Right cardiac atrium (tissue), 5 donors: Measurements from ENCODE around the gene SFT2D2. TPM values are rescaled to one million over a fixed set of nuclear protein-coding genes. Genes with fewer than 3 reads are reported as not detected.

ENCODE experiments used
- ATAC-seq, 2 donors: fragments of 200-7000 bp; cut with Tn5 transposase; one replicate each; pipeline versions ENCODE4 v1.8.0 to v1.9.1; 2020; ENCODE audit warnings: moderate library complexity in 2 of 2, mild to moderate bottlenecking in 1 of 2
- DNase-seq, 3 donors: peaks; one replicate each; pipeline ENCODE4 v3.0.0-alpha.2; 2020
- H3K27ac ChIP-seq: one replicate; pipeline ENCODE4 v1.5.1; 2013; ENCODE audit warnings: mild to moderate bottlenecking, low read length, control low read depth, moderate library complexity
- H3K27me3 ChIP-seq: one replicate; pipeline ENCODE4 v1.6.1; 2013; ENCODE audit not compliant: control insufficient read depth, insufficient read depth
- H3K4me1 ChIP-seq: one replicate; pipeline ENCODE4 v1.6.1; 2013; ENCODE audit warnings: low read length; ENCODE audit not compliant: control insufficient read depth, insufficient read depth
- H3K4me3 ChIP-seq: one replicate; pipeline ENCODE4 v1.5.1; 2013; ENCODE audit warnings: low read length, control low read depth
- H3K9me3 ChIP-seq: one replicate; pipeline ENCODE4 v1.6.1; 2013; ENCODE audit warnings: low read length; ENCODE audit not compliant: control insufficient read depth
- WGBS: extraction: QIAGEN DNeasy Blood & Tissue Kit; methylation state at CpG from one replicate; pipeline ENCODE4 v1.1.7; 2013; 5-methylcytosine and 5-hydroxymethylcytosine counted together
- intact Hi-C, 4 donors: fragments of 100-400 bp; cut with DNase I; formaldehyde crosslinking; loops; one replicate each; pipeline versions ENCODE4 v1.11.0 to v1.14.0; 2022 to 2023
- polyA plus RNA-seq: library from polyadenylated mRNA; stranded (reverse); fragments of 200-250 nt; gene quantifications from one replicate; pipeline ENCODE4 v1.2.3, GENCODE V29; 2013
- total RNA-seq, 4 donors: library from RNA; stranded (reverse); fragmentation: NEBNext Ultra II Directional; extraction: Animal tissue kit (Norgen Biotek cat#: 25700); gene quantifications; one replicate each; pipeline ENCODE4 v1.2.1, GENCODE V29; 2021
- donor health status: healthy with polysubstance abuse.
- donor health status: DM: no; HTN: yes; CAD: no.
- donor health status: DM: no; HTN: no; CAD: no.
- donor health status: DM: no; HTN: yes; CAD: no; lungs with severe emphysema.
- donor health status: DM: yes; HTN: yes; CAD: no.

The SFT2D2 gene
- total and polyA plus RNA-seq, 5 donors = 4.6 to 29.5 (median 22.5) TPM

DNA sequence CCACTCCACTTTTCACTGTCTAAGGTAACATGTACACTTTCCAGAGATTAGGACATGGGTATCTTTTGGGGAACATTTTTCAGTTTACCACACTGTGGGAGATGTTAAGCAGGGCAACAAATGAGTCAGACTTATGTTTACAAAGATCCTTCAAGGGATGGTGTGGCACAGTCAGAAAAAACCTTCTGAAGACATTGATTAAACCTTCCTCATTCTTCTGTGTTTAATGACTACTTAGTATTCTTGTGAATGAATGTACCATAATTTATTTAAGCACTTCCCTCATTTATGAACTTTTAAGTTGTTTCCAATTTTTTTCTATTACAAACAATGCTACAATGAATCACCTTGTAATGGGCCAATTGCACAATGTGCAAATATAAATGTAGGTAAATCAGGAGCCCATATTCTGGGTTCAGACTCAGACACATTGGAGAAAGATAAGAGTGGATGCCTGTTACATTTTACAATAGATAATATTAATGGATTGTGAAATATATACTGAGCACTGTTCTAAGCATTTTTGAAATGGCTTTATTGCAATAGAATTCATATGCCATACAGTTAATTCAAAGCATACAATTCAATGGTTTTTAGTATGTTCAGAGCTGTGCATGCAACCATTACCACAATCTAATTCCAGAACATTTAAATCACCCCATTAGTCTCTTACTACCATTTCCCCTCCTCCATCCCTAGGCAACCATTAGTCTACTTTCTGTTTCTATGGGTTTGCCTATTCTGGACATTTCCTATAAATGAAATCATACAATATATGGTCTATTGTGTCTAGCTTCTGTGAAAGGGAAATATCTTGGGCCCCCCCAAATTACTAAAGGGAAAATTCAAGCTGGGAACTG lies 1.9 kb upstream of the SFT2D2 start:
- ATAC-seq (no peak), DNase-seq (no peak)
- no peak overlapping the region for H3K27ac ChIP-seq
- no peaks in the 10 kb centered on the region for H3K9me3 ChIP-seq
- H3K4me3 ChIP-seq = no peak overlapping the region
- H3K27me3 ChIP-seq = no peaks in the 10 kb centered on the region
- peaks cover 1% of the 10 kb centered on the region for H3K4me1 ChIP-seq
- intact Hi-C loops = no loop called here

DNA sequence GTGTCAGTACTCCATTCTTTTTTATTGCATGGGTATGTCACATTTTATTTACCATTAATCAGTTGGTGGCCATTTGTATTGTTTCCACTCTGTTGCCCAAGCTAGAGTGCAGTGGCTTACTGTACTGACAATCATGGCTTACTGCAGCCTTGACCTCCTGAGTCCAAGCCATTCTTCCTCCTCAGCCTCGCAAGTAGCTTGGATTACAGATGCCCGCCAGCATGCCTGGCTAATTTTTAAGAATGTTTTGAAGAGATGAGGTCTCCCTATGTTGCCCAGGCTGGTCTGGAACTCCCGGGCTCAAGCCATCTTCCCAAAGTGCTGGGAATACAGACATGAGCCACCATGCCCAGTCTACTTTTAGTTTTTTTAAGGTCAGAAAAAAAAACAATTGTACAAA lies 813 bp upstream of the SFT2D2 start:
- ATAC-seq (no peak), DNase-seq (no peak)
- peak overlapping the region; percentile 87 for H3K4me3 ChIP-seq
- H3K9me3 ChIP-seq = no peaks in the 10 kb centered on the region
- no peaks in the 10 kb centered on the region for H3K27me3 ChIP-seq
- peaks cover 6% of the 10 kb centered on the region for H3K4me1 ChIP-seq
- intact Hi-C loops = no loop called here
- WGBS = 98% methylated on average over 3 of the region's 3 CpGs
- H3K27ac ChIP-seq = no peak overlapping the region

DNA sequence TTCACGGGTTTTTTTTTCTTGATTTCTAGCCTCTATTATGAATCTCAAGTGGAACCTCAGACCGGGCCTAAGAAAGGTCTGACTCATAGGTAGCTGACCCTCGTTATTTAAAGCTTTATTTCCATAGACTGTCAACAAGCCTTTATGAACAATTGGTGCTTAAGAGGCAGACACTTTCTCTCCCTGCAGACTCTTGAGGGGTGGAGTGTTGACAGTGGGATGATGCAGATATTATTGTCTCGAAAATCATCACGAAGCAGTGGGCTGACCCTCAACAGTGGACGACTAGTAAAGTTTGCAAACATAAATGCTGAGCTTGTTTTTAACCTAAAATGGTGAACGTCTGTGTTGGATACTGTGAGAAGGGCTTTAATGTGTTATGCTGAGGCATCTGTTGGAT lies 1.8 kb downstream of the SFT2D2 start:
- Histone ChIP-seq H3K4me3 (peak overlapping the region; percentile 87), H3K4me1 (peaks cover 9% of the 10 kb centered on the region), H3K27ac (no peak overlapping the region), H3K27me3 (no peaks in the 10 kb centered on the region), H3K9me3 (no peaks in the 10 kb centered on the region)
- WGBS = 44% methylated on average over 7 of the region's 7 CpGs
- DNase-seq = no peak
- no peak for ATAC-seq
- intact Hi-C loops = no loop called here

DNA sequence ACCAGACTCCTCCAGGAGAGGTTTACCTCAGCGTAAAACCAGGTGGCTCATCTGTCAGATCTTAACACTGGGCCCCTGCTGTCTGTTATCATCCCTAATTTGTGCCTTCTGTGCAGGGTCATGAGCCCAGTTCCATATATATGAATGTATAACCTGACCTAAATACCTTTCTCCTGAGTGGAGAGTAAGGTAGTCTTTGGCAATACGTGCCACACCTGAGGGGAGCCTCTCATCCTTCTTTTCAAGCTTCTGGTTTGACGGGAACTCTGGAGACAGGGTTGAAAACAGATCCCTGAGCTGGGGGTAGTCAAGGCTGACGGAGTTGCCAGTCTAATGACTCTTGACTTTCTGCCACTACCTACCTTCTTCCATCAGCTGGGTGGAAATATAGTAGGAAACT lies 4.1 kb downstream of the SFT2D2 start:
- WGBS = 98% methylated on average over 4 of the region's 4 CpGs
- H3K4me3 ChIP-seq = no peak overlapping the region
- peaks cover 11% of the 10 kb centered on the region for H3K4me1 ChIP-seq
- H3K27ac ChIP-seq = no peak overlapping the region
- DNase-seq (no peak), ATAC-seq (no peak)
- intact Hi-C loops = no loop called here
- H3K9me3 ChIP-seq = no peaks in the 10 kb centered on the region
- H3K27me3 ChIP-seq = no peaks in the 10 kb centered on the region

DNA sequence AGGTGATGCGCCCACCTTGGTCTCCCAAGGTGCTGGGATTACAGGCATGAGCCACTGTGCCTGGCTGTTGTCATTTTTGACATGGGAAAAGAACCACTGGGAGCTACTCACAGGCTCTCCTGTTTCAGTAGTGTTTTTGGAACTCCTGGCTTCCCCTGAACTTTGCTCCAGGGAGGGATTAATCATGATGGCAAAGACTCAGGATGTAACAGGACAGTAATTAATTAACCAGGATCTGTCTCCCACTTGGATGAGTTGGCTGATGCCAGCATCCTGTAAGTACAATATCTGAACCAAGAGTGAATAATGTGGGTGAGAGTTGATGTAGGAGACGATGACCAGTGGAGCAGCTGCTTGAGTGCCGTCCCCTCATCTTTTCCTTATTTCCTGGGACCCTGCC lies 4.9 kb downstream of the SFT2D2 start:
- Histone ChIP-seq H3K4me3 (no peak overlapping the region), H3K9me3 (no peaks in the 10 kb centered on the region), H3K27me3 (no peaks in the 10 kb centered on the region), H3K27ac (no peak overlapping the region), H3K4me1 (peaks cover 15% of the 10 kb centered on the region)
- DNase-seq = no peak
- WGBS = 96% methylated on average over 3 of the region's 3 CpGs
- intact Hi-C loops = no loop called here
- ATAC-seq = no peak

DNA sequence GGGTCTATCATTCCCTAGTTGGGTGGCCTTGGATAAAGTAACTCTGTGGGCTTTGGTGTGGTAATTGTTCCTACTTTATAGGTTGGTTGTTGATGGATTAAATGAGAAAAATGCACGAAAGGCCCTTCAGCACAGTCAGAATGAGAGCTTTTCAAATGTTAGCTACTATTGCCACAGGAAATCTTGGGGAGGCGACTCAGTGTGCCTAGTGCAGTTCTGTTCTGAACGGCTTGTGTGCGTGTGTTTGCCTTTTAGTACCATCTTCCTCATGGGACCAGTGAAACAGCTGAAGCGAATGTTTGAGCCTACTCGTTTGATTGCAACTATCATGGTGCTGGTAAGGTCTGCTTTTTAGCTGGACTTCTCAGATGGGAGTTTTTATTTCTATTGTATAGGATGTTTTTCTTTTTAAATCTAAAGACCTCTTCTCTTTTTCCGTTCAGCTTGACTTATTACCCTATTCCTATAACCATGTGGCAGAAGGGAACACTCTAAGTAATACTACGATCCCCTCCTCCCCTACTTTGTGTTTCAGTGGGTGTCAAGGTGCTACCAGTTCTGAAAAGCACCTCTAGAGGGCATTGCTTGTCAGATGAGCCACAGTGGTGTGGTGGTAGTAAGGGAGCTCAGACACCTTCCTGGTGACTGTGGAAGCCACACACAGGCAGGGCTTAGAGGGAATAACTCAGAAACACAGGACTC lies 9.2 kb downstream of the SFT2D2 start:
- Histone ChIP-seq H3K27ac (peak overlapping the region; percentile 17), H3K4me3 (no peak overlapping the region), H3K9me3 (no peaks in the 10 kb centered on the region), H3K4me1 (peaks cover 9% of the 10 kb centered on the region), H3K27me3 (no peaks in the 10 kb centered on the region)
- peak; percentile 44 to 71 for ATAC-seq
- 92% methylated on average over 8 of the region's 8 CpGs for WGBS
- intact Hi-C loops = no loop called here
- no peak for DNase-seq

DNA sequence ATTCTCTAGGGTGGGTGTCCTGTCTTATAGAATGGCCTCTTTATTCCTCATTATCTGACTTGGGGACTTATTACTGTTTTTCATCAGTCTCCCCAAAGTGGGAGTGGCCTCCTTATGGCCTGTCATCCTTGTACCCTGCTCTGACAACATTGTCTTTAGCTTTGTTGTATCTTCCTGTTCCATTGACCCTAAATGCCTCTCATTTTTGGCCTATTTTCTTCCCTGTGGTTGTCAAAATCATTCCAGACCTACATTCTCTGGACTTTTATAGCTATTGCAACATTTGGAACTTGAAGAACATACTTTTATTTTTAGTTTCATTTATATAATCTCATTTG lies 9.7 kb downstream of the SFT2D2 start:
- no peak overlapping the region for H3K4me3 ChIP-seq
- peak overlapping the region; percentile 17 for H3K27ac ChIP-seq
- H3K4me1 ChIP-seq = peaks cover 6% of the 10 kb centered on the region
- DNase-seq = no peak
- H3K27me3 ChIP-seq = no peaks in the 10 kb centered on the region
- intact Hi-C loops = no loop called here
- no peaks in the 10 kb centered on the region for H3K9me3 ChIP-seq
- ATAC-seq = no peak

DNA sequence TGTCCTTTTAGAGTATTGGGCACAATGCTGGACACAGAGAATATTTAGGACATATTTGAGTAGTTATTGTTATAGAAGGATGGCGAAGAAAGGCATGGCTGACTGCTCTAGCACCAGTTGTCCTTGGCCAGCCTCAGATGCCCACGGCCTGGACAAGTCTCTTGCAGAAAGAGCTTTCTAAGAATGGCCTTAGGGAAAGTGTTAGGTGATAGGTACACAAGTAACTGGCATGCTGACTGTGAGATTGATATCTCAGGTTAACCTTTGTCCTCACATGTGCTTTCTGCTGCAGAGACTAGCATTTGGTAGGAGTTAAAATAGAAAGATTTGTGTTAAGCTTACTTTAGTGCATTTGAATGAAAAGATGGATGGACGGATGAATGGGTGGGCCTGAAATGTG lies 10.1 kb downstream of the SFT2D2 start:
- Histone ChIP-seq H3K9me3 (no peaks in the 10 kb centered on the region), H3K27ac (no peak overlapping the region), H3K27me3 (no peaks in the 10 kb centered on the region), H3K4me3 (no peak overlapping the region), H3K4me1 (peaks cover 6% of the 10 kb centered on the region)
- 84% methylated on average over 3 of the region's 3 CpGs for WGBS
- ATAC-seq = no peak
- intact Hi-C loops = no loop called here
- DNase-seq = no peak

DNA sequence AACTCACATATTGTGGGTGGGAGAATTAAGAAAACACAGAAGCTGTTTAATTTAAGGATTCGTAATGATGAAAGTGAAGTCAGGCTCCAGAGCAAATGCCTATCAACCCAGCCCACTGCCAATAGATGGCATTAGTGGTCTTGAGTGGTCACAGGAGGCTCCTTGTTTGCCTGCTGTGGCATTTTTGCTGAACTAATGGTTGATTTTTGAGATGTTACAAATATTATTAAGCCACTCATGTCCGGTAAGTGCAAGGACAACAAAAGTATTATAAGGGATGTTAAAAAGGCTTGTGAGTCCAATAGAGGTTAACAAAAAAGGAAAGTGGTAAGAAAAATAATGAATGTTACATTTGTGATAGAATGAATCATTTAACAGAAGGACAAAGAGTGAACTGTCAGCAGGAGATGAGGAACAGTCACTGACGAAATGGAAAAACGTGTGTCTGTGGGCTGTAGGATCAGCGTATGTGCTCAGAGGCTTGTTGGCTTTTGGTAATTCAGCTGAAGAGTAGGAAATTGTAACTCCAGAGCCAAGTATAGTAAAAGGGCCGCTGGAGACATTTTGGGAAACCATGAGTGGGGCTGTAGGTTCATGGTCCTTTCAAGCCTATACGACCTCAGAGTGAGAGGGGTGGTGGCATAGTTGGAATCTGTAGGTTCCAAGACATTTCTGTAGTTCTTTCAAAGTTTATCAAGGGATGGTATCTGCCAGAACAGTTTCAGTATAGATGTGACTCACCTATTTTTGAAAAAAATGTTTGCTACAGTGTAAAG lies 11.2 kb downstream of the SFT2D2 start:
- 78% methylated on average over 7 of the region's 7 CpGs for WGBS
- ATAC-seq (peak in 1 of 2 donors; percentile 60), DNase-seq (no peak)
- peaks cover 6% of the 10 kb centered on the region for H3K4me1 ChIP-seq
- no peaks in the 10 kb centered on the region for H3K27me3 ChIP-seq
- intact Hi-C loops = no loop called here
- no peaks in the 10 kb centered on the region for H3K9me3 ChIP-seq
- H3K4me3 ChIP-seq = no peak overlapping the region
- no peak overlapping the region for H3K27ac ChIP-seq

DNA sequence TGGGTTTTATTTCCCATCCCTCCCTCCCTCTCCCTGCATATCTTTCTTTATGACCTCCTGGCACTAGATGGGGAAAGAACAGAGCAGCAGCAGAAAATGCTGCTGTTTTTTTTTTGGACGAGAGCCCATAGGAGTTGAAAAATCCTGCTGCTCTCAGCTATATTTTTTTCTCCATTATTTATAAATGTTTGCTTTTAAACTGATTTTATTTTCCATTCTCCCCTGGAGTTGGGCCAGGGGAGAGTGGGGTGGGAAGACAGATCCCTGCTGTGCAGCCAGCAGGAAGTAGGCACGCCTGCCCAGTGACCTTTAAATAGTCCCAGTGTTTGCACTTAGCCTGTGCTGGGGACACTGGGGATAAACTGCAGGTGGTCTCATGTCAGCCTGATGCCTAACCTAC lies 17.4 kb downstream of the SFT2D2 start:
- intact Hi-C loops = no loop called here
- ATAC-seq (peak; percentile 87 to 95), DNase-seq (peak in 2 of 3 donors; percentile 60 to 76)
- H3K27me3 ChIP-seq = no peaks in the 10 kb centered on the region
- H3K4me1 ChIP-seq = peaks cover 8% of the 10 kb centered on the region
- 25% methylated on average over 2 of the region's 2 CpGs for WGBS
- peak overlapping the region; percentile 83 for H3K27ac ChIP-seq
- H3K4me3 ChIP-seq = no peak overlapping the region
- no peaks in the 10 kb centered on the region for H3K9me3 ChIP-seq

DNA sequence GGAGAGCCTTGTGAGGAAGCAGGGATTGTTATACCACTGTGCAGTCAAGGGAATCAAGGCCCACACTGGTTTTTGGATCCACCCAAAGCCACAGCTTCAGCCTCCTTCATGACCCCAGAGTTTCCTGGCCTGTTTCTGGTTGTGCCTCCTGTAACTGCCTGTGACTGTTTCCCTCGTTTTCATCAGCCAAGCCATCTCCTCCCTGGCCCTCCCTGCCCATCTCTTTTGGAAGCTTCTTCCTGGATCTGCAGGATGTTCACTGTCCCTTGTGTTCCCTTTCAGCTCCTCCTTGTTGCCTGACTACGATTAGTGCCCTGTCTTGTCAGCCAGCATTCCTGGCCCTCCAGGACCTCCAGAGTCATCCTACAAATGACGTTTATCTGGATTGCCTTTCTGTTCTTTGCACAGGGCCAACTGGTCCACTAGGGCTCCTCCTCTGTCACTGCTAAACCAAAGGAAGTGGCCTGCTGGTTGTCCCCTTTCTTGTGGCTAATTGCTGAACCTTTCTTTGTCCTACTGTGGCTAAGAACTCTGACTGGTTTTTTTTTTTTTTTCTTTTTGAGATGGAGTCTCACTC lies 17.9 kb downstream of the SFT2D2 start:
- H3K27ac ChIP-seq = peak overlapping the region; percentile 83
- intact Hi-C loops = no loop called here
- ATAC-seq = peak; percentile 72 to 81

More for the DNA sequence above, 17.9 kb downstream of the SFT2D2 start:
- 22% methylated on average over 3 of the region's 3 CpGs for WGBS
- Histone ChIP-seq H3K4me1 (peaks cover 8% of the 10 kb centered on the region), H3K27me3 (no peaks in the 10 kb centered on the region), H3K9me3 (no peaks in the 10 kb centered on the region), H3K4me3 (no peak overlapping the region)
- peak in 1 of 3 donors; percentile 26 for DNase-seq
